ENCODE data around the gene DOCK2.

DNA sequence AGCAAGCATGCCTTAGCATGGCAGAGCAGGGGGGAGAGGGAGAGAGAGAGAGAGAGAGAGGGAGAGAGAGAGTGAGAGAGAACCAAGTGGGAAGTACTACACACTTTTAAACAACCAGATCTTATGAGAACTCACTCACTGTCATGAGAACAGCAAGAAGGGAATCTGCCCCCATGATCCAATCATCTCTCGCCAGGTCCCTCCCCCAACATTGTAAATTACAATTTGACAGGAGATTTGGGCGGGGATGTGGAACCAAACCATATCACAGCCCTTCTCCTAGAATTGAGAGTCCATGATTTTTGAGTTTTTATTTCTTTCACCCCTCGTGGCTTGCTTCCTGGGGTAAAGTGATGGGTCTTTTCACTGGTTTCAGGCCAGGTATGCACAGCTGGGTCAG, 98.8 kb downstream of the DOCK2 start:
- TF ChIP-seq, protein P1, sequence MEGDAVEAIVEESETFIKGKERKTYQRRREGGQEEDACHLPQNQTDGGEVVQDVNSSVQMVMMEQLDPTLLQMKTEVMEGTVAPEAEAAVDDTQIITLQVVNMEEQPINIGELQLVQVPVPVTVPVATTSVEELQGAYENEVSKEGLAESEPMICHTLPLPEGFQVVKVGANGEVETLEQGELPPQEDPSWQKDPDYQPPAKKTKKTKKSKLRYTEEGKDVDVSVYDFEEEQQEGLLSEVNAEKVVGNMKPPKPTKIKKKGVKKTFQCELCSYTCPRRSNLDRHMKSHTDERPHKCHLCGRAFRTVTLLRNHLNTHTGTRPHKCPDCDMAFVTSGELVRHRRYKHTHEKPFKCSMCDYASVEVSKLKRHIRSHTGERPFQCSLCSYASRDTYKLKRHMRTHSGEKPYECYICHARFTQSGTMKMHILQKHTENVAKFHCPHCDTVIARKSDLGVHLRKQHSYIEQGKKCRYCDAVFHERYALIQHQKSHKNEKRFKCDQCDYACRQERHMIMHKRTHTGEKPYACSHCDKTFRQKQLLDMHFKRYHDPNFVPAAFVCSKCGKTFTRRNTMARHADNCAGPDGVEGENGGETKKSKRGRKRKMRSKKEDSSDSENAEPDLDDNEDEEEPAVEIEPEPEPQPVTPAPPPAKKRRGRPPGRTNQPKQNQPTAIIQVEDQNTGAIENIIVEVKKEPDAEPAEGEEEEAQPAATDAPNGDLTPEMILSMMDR (IDR thresholded peaks at IDR 0.05; ENCODE audit: low read depth, low read length, poor library complexity, severe bottlenecking): no peak
- TF ChIP-seq EZH2phosphoT487 (IDR thresholded peaks at IDR 0.05; ENCODE audit: borderline replicate concordance, low read length): no peak

Measured in DOHH2 (cell line).